Endothelial cell of umbilical vein (primary cell): Measurements from ENCODE around the gene SRBD1. TPM values are rescaled to one million over a fixed set of nuclear protein-coding genes. Genes with fewer than 3 reads are reported as not detected.

Experiments
- BruUV-seq: library from RNA; stranded (reverse); fragments of 400-500 nt; replicated peaks from 2 replicates; lab custom pipeline; 2021; lab: Mats Ljungman, UMichigan
- CTCF ChIA-PET: fragments of 300-600, 350-600 bp; sonication (Branson Sonifier 250); formaldehyde crosslinking; loops from one replicate; lab custom pipeline; 2021; ENCODE audit warnings: antibody characterized with exemption, inconsistent platforms; lab: Charles Lee
- POLR2A ChIA-PET: fragments of 300-600, 350-600 bp; sonication (Branson Sonifier 250); formaldehyde crosslinking; loops from one replicate; lab custom pipeline; 2021; ENCODE audit warnings: antibody characterized with exemption, inconsistent platforms; lab: Charles Lee
- DNase-seq: peaks from one replicate; pipeline ENCODE4 v3.0.0-alpha.2; 2011; ENCODE audit warnings: low read depth, low spot score
- FAIRE-seq: peaks from 2 replicates; lab custom pipeline; 2011; peaks lifted over from hg19 to GRCh38; lab: Jason Lieb, UNC
- H2AFZ ChIP-seq: 2 replicates; pipeline ENCODE4 v1.6.0; 2012; ENCODE audit warnings: low read depth, low read length, control low read depth, inconsistent platforms
- H3K27ac ChIP-seq: 2 replicates; pipeline ENCODE4 v1.5.1; 2011; ENCODE audit warnings: low read depth, mild to moderate bottlenecking, control low read depth, low read length, moderate library complexity; ENCODE audit not compliant: insufficient read depth
- H3K27me3 ChIP-seq, 2 experiments: 2 replicates each; pipeline versions ENCODE4 v1.6.0 to v1.6.1; 2011; ENCODE audit warnings: low read length in 2 of 2, mixed read lengths in 1 of 2; ENCODE audit not compliant: control insufficient read depth in 2 of 2, insufficient read depth in 2 of 2
- H3K36me3 ChIP-seq, 2 experiments: 2 replicates in 1 of 2; 3 replicates in 1 of 2; pipeline ENCODE4 v1.5.1; 2011; ENCODE audit warnings: low read length in 2 of 2, mild to moderate bottlenecking in 1 of 2, moderate library complexity in 1 of 2; ENCODE audit not compliant: control insufficient read depth in 2 of 2, insufficient read depth in 2 of 2; ENCODE audit errors: extremely low read depth in 1 of 2
- H3K4me1 ChIP-seq: 3 replicates; pipeline ENCODE4 v1.5.1; 2011; ENCODE audit warnings: mild to moderate bottlenecking, low read length; ENCODE audit not compliant: control insufficient read depth, insufficient read depth; ENCODE audit errors: extremely low read depth
- H3K4me2 ChIP-seq: 2 replicates; pipeline ENCODE4 v1.6.1; 2011; ENCODE audit warnings: low read length, control low read depth, mixed read lengths; ENCODE audit not compliant: insufficient read depth
- H3K4me3 ChIP-seq, 3 experiments: fragments of 200-600 bp in 1 of 3; sonication (generic), shearing (Covaris generic) in 1 of 3; replicated peaks in 1 of 3; 2 replicates each; pipeline ENCODE4 v1.5.1; 2011 to 2016; ENCODE audit warnings: control low read depth in 3 of 3, low read length in 3 of 3, mild to moderate bottlenecking in 2 of 3, inconsistent platforms in 1 of 3, low read depth in 1 of 3, moderate library complexity in 1 of 3; ENCODE audit not compliant: insufficient read depth in 1 of 3
- H3K79me2 ChIP-seq: 2 replicates; pipeline ENCODE4 v1.6.0; 2012; ENCODE audit warnings: low read length, inconsistent platforms; ENCODE audit not compliant: control insufficient read depth, insufficient read depth
- H3K9ac ChIP-seq: replicated peaks from 2 replicates; pipeline ENCODE3; 2011; ENCODE audit warnings: low read length, control low read depth; ENCODE audit not compliant: insufficient read depth; ENCODE audit errors: extremely low read depth
- H3K9me1 ChIP-seq: replicated peaks from 3 replicates; pipeline ENCODE4 v1.6.0; 2011; ENCODE audit warnings: mild to moderate bottlenecking, low read length; ENCODE audit not compliant: control insufficient read depth, insufficient read depth; ENCODE audit errors: extremely low read depth
- H3K9me3 ChIP-seq: replicated peaks from 2 replicates; pipeline ENCODE4 v1.5.1; 2012; ENCODE audit warnings: low read length, inconsistent platforms; ENCODE audit not compliant: control insufficient read depth, insufficient read depth
- H4K20me1 ChIP-seq: replicated peaks from 2 replicates; pipeline ENCODE3; 2011; ENCODE audit warnings: mild to moderate bottlenecking, low read length; ENCODE audit not compliant: control insufficient read depth, insufficient read depth; ENCODE audit errors: extremely low read depth
- CTCF ChIP-seq, 2 donors: IDR thresholded peaks; 1 replicate in 1 of 2; 2 replicates in 1 of 2; pipeline ENCODE4 v1.5.1; 2011; ENCODE audit warnings: low read length in 2 of 2, mild to moderate bottlenecking in 2 of 2, moderate library complexity in 2 of 2, control low read depth in 1 of 2, inconsistent platforms in 1 of 2, low read depth in 1 of 2; ENCODE audit not compliant: insufficient read depth in 1 of 2; ENCODE audit errors: extremely low read depth in 1 of 2
- EZH2 ChIP-seq: IDR thresholded peaks from 2 replicates; pipeline ENCODE4 v1.6.1; 2012; ENCODE audit warnings: borderline replicate concordance, low read depth, mild to moderate bottlenecking, moderate library complexity, low read length, inconsistent platforms; ENCODE audit not compliant: severe bottlenecking
- FOS ChIP-seq: IDR thresholded peaks from 2 replicates; pipeline ENCODE4 v1.6.1; 2011; ENCODE audit warnings: mild to moderate bottlenecking, low read length, moderate library complexity, borderline replicate concordance; ENCODE audit not compliant: insufficient read depth
- GATA2 ChIP-seq: IDR thresholded peaks from 2 replicates; pipeline ENCODE4 v1.7.0; 2011; ENCODE audit warnings: low read depth, mild to moderate bottlenecking, moderate library complexity, mixed read lengths, low read length; ENCODE audit not compliant: insufficient read length, insufficient read depth
- JUN ChIP-seq: IDR thresholded peaks from 2 replicates; pipeline ENCODE4 v1.6.1; 2011; ENCODE audit warnings: borderline replicate concordance, low read depth; ENCODE audit not compliant: insufficient read length, insufficient read depth
- MAX ChIP-seq: IDR thresholded peaks from 2 replicates; pipeline ENCODE4 v1.6.1; 2011; ENCODE audit not compliant: insufficient read depth, insufficient read length
- MYC ChIP-seq: IDR thresholded peaks from one replicate; pipeline ENCODE4 v1.6.1; 2011; ENCODE audit warnings: mild to moderate bottlenecking, low read depth, low read length
- POLR2AphosphoS5 ChIP-seq: IDR thresholded peaks from 2 replicates; pipeline ENCODE4 v1.6.1; 2012; ENCODE audit warnings: low read depth, mild to moderate bottlenecking, control low read depth, low read length, moderate library complexity; ENCODE audit not compliant: insufficient read depth
- dilution Hi-C: fragments of 300-500 bp; cut with MboI; formaldehyde crosslinking; loops from one replicate; pipeline ENCODE4 v1.15.0; 2019; ENCODE audit warnings: low sequenced_read_pairs; ENCODE audit not compliant: extremely low pct_ligation_motif_present
- intact Hi-C: fragments of 100-400 bp; cut with micrococcal nuclease; formaldehyde crosslinking; loops from one replicate; pipeline ENCODE4 v1.10.0; 2022
- polyA plus RNA-seq, 4 experiments: library from polyadenylated mRNA; depleted of rRNA in 3 of 4; stranded (reverse) in 3 of 4; unstranded in 1 of 4; fragments of >200 nt; gene quantifications; 2 replicates each; pipeline versions ENCODE4 v1.2.1 to v1.2.3, GENCODE V29; 2011 to 2012; ENCODE audit warnings: missing spikeins in 1 of 4
- total RNA-seq: library from RNA; stranded (reverse); gene quantifications from 2 replicates; pipeline ENCODE4 v1.2.3, GENCODE V29; 2021

Gene SRBD1
- total and polyA plus RNA-seq, 2 donors (not counting 3 experiments of a cell fraction or from before 2014, with no cell fraction given): 3.7 to 12.5 TPM

- CTCF ChIA-PET: interaction anchor here (2.4 kb wide), 1 partner anchor 517 kb away, joined by 11 read pairs; no protein-coding TSS in a partner anchor
- BruUV-seq: no TSS peak
- Histone ChIP-seq H3K4me1 (peaks cover 4% of the 10 kb centered on the region), H3K27me3 (no peaks in the 10 kb centered on the region), H3K9me1 (no peaks in the 10 kb centered on the region), H3K9ac (no peak overlapping the region), H3K79me2 (no peaks in the 10 kb centered on the region), H3K4me2 (no peak overlapping the region), H3K9me3 (peaks cover 3% of the 10 kb centered on the region), H4K20me1 (no peaks in the 10 kb centered on the region), H3K4me3 (no peak overlapping the region), H2AFZ (no peak overlapping the region), H3K27ac (no peak overlapping the region), H3K36me3 (no peaks in the 10 kb centered on the region)
- dilution Hi-C loops (no loop called here), intact Hi-C loops (no loop called here)
- POLR2A ChIA-PET: no interaction called here
- TF ChIP-seq JUN (no peak), MAX (no peak), FOS (no peak), CTCF (IDR thresholded peaks at IDR 0.05; ENCODE audit: extremely low read depth in 1 of 2, insufficient read depth in 1 of 2, low read depth in 1 of 2, low read length in 2 of 2) (no peak), MYC (no peak), POLR2AphosphoS5 (no peak), GATA2 (no peak), EZH2 (no peak)
- FAIRE-seq (no peak), DNase-seq (no peak)
Measured at GRCh38 chr2:45498661-45499550, 112.2 kb downstream of the SRBD1 start.
